ENCODE data around the gene CD38. TPM values are rescaled to one million over a fixed set of nuclear protein-coding genes. Genes with fewer than 3 reads are reported as not detected.

CD38 gene
- polyA plus RNA-seq, 1 donor from 2014 or later = 0.21 TPM

DNA sequence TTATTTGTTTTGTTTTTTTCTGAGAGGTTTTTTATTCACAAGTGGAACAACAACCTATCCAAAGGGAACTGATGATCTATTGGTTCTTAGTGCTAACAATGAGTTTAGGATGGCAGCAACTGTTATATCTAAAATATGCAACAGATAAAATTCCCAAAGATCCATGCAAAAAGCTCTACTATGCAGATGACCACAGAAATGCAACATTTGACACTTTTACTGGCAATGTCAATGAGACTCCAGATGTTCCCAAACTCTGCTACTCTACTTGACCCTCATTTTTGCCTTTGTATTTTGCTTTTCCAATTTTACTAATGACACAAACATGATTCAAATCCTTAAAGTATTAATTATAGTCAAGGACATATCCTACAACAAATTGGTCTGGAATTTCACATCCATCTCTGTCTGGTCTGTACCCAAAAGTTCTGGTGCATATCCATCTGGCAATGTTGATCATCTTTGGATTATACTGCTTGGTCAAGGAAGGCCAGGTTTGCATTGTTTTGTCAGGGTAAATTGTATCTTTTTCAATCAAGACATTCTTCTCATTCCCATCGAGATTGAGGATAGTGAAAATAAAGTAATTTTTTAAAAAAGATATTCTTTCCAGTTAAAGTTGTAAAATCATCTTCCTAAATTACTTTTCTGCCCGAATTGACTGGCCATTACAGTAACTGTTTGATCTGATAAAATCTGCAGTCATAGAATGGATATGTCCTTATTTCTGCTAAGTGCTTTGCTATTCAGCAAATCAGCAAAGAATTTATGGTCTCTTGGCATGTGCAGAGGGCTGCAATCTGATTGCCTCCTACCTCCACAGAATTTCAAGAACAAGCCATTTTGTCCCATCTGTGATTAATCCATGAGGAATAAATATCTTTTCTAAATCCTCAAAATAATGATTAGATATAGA is 86.8 kb downstream of the CD38 start:
- Histone ChIP-seq H3K27ac (ENCODE audit: low read length) (no peak overlapping the region), H3K36me3 (ENCODE audit: insufficient read depth, low read length) (no peaks in the 10 kb centered on the region), H3K9ac (ENCODE audit: low read length) (no peak overlapping the region), H3F3A (ENCODE audit: insufficient read depth, low read length, poor library complexity, severe bottlenecking) (no peaks in the 10 kb centered on the region), H3K9me3 (ENCODE audit: low read length) (no peaks in the 10 kb centered on the region), H4K20me1 (ENCODE audit: insufficient read depth) (no peaks in the 10 kb centered on the region), H3K27me3 (ENCODE audit: insufficient read depth, low read depth, low read length) (no peaks in the 10 kb centered on the region), H3K79me2 (replicated peaks; ENCODE audit: insufficient read depth, low read length) (no peaks in the 10 kb centered on the region), H3K9me2 (ENCODE audit: insufficient read depth, low read length) (no peaks in the 10 kb centered on the region), H2AFZ (ENCODE audit: low read depth, low read length) (no peak overlapping the region), H3K4me3 (ENCODE audit: low read length) (no peak overlapping the region), H3K4me2 (ENCODE audit: low read length) (no peak overlapping the region)
- TF ChIP-seq SMC3 (conservative IDR thresholded peaks at IDR 0.05; ENCODE audit: poor library complexity) (no peak), POLR2AphosphoS5 (IDR thresholded peaks at IDR 0.05) (no peak), RAD21 (conservative IDR thresholded peaks at IDR 0.05) (no peak), EP300 (conservative IDR thresholded peaks at IDR 0.05; ENCODE audit: poor library complexity, severe bottlenecking) (no peak)

- H3K79me2 ChIP-seq (replicated peaks; ENCODE audit: insufficient read depth, low read length) = no peaks in the 10 kb centered on the region
- no peak overlapping the region for H3K27ac ChIP-seq (ENCODE audit: low read length)
- no peak overlapping the region for H2AFZ ChIP-seq (ENCODE audit: low read depth, low read length)
- H3K27me3 ChIP-seq (ENCODE audit: insufficient read depth, low read depth, low read length) = no peaks in the 10 kb centered on the region
- H3K9me3 ChIP-seq (ENCODE audit: low read length) = no peaks in the 10 kb centered on the region
- no peak overlapping the region for H3K9ac ChIP-seq (ENCODE audit: low read length)
- no peaks in the 10 kb centered on the region for H3K9me2 ChIP-seq (ENCODE audit: insufficient read depth, low read length)
- H3K4me3 ChIP-seq (ENCODE audit: low read length) = no peak overlapping the region
- H3K36me3 ChIP-seq (ENCODE audit: insufficient read depth, low read length) = no peaks in the 10 kb centered on the region
- no peaks in the 10 kb centered on the region for H3F3A ChIP-seq (ENCODE audit: insufficient read depth, low read length, poor library complexity, severe bottlenecking)
- TF ChIP-seq TAF1 (IDR thresholded peaks at IDR 0.05; ENCODE audit: low read depth) (no peak), MXI1 (conservative IDR thresholded peaks at IDR 0.05; ENCODE audit: poor library complexity, severe bottlenecking) (no peak), EP300 (conservative IDR thresholded peaks at IDR 0.05; ENCODE audit: poor library complexity, severe bottlenecking) (no peak), RAD21 (conservative IDR thresholded peaks at IDR 0.05) (no peak), POLR2AphosphoS5 (IDR thresholded peaks at IDR 0.05) (no peak), EZH2 (IDR thresholded peaks at IDR 0.05; ENCODE audit: borderline replicate concordance, insufficient read depth, low read length, poor library complexity, severe bottlenecking) (no peak)
- no peak overlapping the region for H3K4me2 ChIP-seq (ENCODE audit: low read length)
- no peaks in the 10 kb centered on the region for H4K20me1 ChIP-seq (ENCODE audit: insufficient read depth)
These were observed 90.0 kb downstream of the CD38 start for GRCh38 chr4:15868111-15868510.

GRCh38 chr4:15868826-15869413 is 90.8 kb downstream of the CD38 start:
- Histone ChIP-seq H3K4me2 (ENCODE audit: low read length) (no peak overlapping the region), H3K79me2 (replicated peaks; ENCODE audit: insufficient read depth, low read length) (no peaks in the 10 kb centered on the region), H3K36me3 (ENCODE audit: insufficient read depth, low read length) (no peaks in the 10 kb centered on the region), H3K9ac (ENCODE audit: low read length) (no peak overlapping the region), H4K20me1 (ENCODE audit: insufficient read depth) (no peaks in the 10 kb centered on the region), H3K9me3 (ENCODE audit: low read length) (no peaks in the 10 kb centered on the region), H3K27ac (ENCODE audit: low read length) (no peak overlapping the region), H3K4me3 (ENCODE audit: low read length) (no peak overlapping the region), H2AFZ (ENCODE audit: low read depth, low read length) (no peak overlapping the region), H3K9me2 (ENCODE audit: insufficient read depth, low read length) (no peaks in the 10 kb centered on the region), H3F3A (ENCODE audit: insufficient read depth, low read length, poor library complexity, severe bottlenecking) (no peaks in the 10 kb centered on the region), H3K27me3 (ENCODE audit: insufficient read depth, low read depth, low read length) (no peaks in the 10 kb centered on the region)
- TF ChIP-seq REST (IDR thresholded peaks at IDR 0.05; ENCODE audit: borderline replicate concordance) (no peak), MXI1 (conservative IDR thresholded peaks at IDR 0.05; ENCODE audit: poor library complexity, severe bottlenecking) (no peak), RAD21 (conservative IDR thresholded peaks at IDR 0.05) (no peak), SMC3 (conservative IDR thresholded peaks at IDR 0.05; ENCODE audit: poor library complexity) (no peak), TAF1 (IDR thresholded peaks at IDR 0.05; ENCODE audit: low read depth) (no peak), POLR2AphosphoS5 (IDR thresholded peaks at IDR 0.05) (no peak), EP300 (conservative IDR thresholded peaks at IDR 0.05; ENCODE audit: poor library complexity, severe bottlenecking) (no peak), EZH2 (IDR thresholded peaks at IDR 0.05; ENCODE audit: borderline replicate concordance, insufficient read depth, low read length, poor library complexity, severe bottlenecking) (no peak)
- TF ChIP-seq, protein P1, sequence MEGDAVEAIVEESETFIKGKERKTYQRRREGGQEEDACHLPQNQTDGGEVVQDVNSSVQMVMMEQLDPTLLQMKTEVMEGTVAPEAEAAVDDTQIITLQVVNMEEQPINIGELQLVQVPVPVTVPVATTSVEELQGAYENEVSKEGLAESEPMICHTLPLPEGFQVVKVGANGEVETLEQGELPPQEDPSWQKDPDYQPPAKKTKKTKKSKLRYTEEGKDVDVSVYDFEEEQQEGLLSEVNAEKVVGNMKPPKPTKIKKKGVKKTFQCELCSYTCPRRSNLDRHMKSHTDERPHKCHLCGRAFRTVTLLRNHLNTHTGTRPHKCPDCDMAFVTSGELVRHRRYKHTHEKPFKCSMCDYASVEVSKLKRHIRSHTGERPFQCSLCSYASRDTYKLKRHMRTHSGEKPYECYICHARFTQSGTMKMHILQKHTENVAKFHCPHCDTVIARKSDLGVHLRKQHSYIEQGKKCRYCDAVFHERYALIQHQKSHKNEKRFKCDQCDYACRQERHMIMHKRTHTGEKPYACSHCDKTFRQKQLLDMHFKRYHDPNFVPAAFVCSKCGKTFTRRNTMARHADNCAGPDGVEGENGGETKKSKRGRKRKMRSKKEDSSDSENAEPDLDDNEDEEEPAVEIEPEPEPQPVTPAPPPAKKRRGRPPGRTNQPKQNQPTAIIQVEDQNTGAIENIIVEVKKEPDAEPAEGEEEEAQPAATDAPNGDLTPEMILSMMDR (IDR thresholded peaks at IDR 0.05; ENCODE audit: poor library complexity, severe bottlenecking) = no peak

All from neural cell (in vitro differentiated cells).